Endodermal cell (in vitro differentiated cells): Measurements from ENCODE around the gene RAB11FIP5. TPM values are rescaled to one million over a fixed set of nuclear protein-coding genes. Genes with fewer than 3 reads are reported as not detected.

Source experiments
- DNase-seq: peaks from one replicate; pipeline ENCODE4 v3.0.0-alpha.2; 2017
- H3K27ac ChIP-seq: 2 replicates; pipeline ENCODE4 v1.5.1; 2013; ENCODE audit warnings: mild to moderate bottlenecking, low read depth, low read length, moderate library complexity
- H3K27me3 ChIP-seq: 2 replicates; pipeline ENCODE4 v1.6.1; 2013; ENCODE audit warnings: mild to moderate bottlenecking, low read length, moderate library complexity; ENCODE audit not compliant: insufficient read depth, control insufficient read depth, poor library complexity, severe bottlenecking
- H3K36me3 ChIP-seq: 2 replicates; pipeline ENCODE4 v1.7.0; 2013; ENCODE audit warnings: mild to moderate bottlenecking, low read length, moderate library complexity; ENCODE audit not compliant: control insufficient read depth, insufficient read depth
- H3K4me1 ChIP-seq: one replicate; pipeline ENCODE4 v1.7.0; 2013; ENCODE audit warnings: low read length; ENCODE audit not compliant: control insufficient read depth, insufficient read depth
- H3K4me3 ChIP-seq: 2 replicates; pipeline ENCODE4 v1.5.1; 2013; ENCODE audit warnings: mild to moderate bottlenecking, low read length, moderate library complexity
- H3K9ac ChIP-seq: 2 replicates; pipeline ENCODE4 v1.6.1; 2013; ENCODE audit warnings: mild to moderate bottlenecking, low read length, moderate library complexity; ENCODE audit not compliant: poor library complexity, severe bottlenecking; ENCODE audit errors: extremely low read depth
- H3K9me3 ChIP-seq: 2 replicates; pipeline ENCODE4 v1.6.1; 2013; ENCODE audit warnings: mild to moderate bottlenecking, low read length, moderate library complexity; ENCODE audit not compliant: control insufficient read depth
- H3K27ac Mint-ChIP-seq: 2 replicates; pipeline ENCODE4 v1.8.0; 2020; ENCODE audit warnings: mixed read lengths
- H3K27me3 Mint-ChIP-seq: 2 replicates; pipeline ENCODE4 v1.8.0; 2021; ENCODE audit warnings: mild to moderate bottlenecking, mixed read lengths; ENCODE audit not compliant: insufficient read depth
- H3K36me3 Mint-ChIP-seq: 2 replicates; pipeline ENCODE4 v1.8.0; 2020; ENCODE audit warnings: low read depth, mixed read lengths
- H3K4me1 Mint-ChIP-seq: 2 replicates; pipeline ENCODE4 v1.8.0; 2020; ENCODE audit warnings: mixed read lengths
- H3K4me3 Mint-ChIP-seq: 2 replicates; pipeline ENCODE4 v1.8.0; 2020; ENCODE audit warnings: mild to moderate bottlenecking, moderate library complexity, mixed read lengths
- H3K9me3 Mint-ChIP-seq: 2 replicates; pipeline ENCODE4 v1.8.0; 2020; ENCODE audit warnings: mild to moderate bottlenecking, mixed read lengths
- CTCF ChIP-seq: fragments of 200-600 bp; sonication (generic); conservative IDR thresholded peaks from 2 replicates; pipeline ENCODE4 v1.5.0; 2021; ENCODE audit warnings: antibody characterized with exemption, mild to moderate bottlenecking
- WGBS, 2 experiments: methylation state at CpG; one replicate each; pipeline versions ENCODE4 v1.1.5 to v1.1.7; 2013; ENCODE audit warnings: missing lambda C conversion rate in 2 of 2, mixed read lengths in 1 of 2; ENCODE audit not compliant: insufficient coverage in 1 of 2, insufficient read length in 1 of 2; 5-methylcytosine and 5-hydroxymethylcytosine counted together
- total RNA-seq, 2 donors: library from RNA; stranded (reverse); fragmentation: NEBNext Ultra II Directional in 1 of 2; extraction: Animal tissue kit (Norgen Biotek cat#: 25700) in 1 of 2; gene quantifications; 2 replicates in 1 of 2; 3 replicates in 1 of 2; pipeline ENCODE4 v1.2.1, GENCODE V29; 2021

RAB11FIP5 gene
- total RNA-seq, 2 donors from 2014 or later, result 12.1 to 17.3 TPM

DNA sequence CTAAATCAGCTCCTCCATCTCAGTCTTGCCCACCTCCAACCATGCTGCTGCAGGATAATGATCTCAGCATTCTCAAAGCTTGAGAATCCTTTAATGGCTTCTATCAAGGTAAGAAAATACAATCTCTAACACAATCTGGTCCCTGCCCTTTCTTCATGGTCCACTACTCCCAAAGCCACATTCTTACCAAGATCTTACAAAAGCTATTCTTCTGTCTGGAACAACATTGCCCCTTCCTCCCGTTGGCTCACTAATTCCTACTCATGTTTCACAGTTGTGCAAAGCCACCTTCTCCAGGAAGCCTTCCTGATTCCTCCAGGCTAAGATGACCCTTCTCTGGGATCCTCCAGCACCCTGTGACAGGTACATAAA is 35.3 kb downstream of the RAB11FIP5 start:
- Mint-ChIP-seq H3K4me1 (peaks cover 9% of the 10 kb centered on the region), H3K27ac (no peak overlapping the region), H3K36me3 (peaks cover 7% of the 10 kb centered on the region), H3K4me3 (no peak overlapping the region), H3K9me3 (no peaks in the 10 kb centered on the region), H3K27me3 (no peaks in the 10 kb centered on the region)
- no peak overlapping the region for H3K9ac ChIP-seq
- H3K9me3 ChIP-seq, result no peaks in the 10 kb centered on the region
- 67 to 73% methylated on average over 1 of the region's 1 CpG for WGBS, 2 experiments
- H3K27me3 ChIP-seq, result no peaks in the 10 kb centered on the region
- no peaks in the 10 kb centered on the region for H3K36me3 ChIP-seq
- H3K27ac ChIP-seq, result no peak overlapping the region
- DNase-seq, result no peak
- H3K4me3 ChIP-seq, result no peak overlapping the region
- H3K4me1 ChIP-seq, result peaks cover 3% of the 10 kb centered on the region
- no peak for TF ChIP-seq CTCF

DNA sequence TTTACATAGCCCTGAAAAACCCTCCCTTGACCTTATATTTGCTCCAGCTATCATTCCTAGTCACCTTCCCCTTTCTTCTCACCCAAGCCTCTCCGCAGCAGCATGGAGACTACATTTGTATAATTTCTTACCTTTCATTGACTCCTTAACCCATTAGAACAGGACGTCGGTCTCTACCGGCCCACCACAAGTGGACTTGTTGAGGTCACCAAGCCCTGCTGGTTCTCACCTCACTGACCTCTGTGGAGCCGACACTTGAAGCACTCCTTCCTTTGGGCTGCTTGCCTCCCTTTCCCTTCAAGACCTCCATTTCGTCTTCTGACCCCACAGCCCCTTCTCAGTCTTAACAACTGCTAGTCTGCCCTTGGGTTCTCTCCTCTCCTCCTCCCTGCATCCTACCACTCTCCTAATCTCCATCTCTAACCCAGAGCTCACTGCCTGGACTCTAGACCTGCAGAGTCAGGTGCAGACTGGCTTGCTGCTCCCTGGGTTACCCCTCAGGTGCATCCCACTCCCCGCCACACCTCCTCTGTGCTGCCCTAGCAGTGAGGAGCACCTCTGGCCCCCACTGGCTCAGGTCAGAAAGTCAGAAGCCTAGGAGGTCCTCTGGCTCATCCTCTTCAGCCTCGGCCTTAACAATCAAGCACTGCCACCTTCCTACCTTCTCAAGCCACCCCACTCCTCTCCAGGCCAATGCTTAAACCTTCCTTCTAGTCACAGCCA is 35.9 kb downstream of the RAB11FIP5 start:
- no peaks in the 10 kb centered on the region for H3K36me3 ChIP-seq

DNA sequence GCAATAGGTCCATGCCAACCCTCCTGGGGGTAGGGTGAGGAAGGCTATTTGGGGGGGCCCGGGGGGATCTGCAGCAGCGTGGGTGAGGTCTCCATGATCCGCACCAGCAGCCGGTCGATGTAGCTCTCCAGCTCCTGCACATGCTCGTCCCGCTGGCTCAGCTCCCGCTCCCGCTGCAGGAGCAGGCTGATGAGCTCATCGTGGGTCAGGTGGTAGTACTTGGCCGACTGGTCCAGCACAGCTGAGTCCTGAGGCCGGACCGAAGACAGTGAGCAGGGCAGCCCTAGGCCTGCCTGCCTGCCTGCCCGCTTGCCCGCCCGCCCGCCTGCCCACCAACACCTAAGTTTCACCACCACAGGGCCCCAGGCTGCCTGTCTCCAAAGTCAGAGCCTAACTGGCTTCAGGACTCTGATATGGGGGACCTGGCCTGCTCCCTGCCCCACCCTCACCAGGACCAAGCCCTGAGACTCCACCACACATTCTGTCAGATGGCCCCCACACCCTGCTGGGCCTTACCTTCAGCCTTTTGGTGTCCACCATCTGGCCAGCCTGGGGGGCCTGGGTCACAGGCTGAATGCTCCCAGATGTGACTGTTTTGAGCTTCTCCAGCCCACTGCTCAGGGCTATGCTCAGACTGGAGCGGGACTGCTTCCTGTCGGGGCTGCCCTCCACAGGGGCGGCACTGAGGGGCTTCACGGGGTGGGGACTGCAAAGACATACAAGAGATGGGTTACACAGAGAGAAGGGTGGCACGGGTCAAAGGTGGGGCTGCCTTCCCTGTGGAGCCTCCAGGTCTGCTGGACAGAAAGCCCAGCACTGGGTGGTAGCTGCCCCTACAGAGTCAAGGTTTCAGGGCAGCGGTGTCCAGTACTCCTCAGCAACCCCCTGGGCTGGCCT is 37.0 kb downstream of the RAB11FIP5 start:
- no peak for DNase-seq
- peaks cover 7% of the 10 kb centered on the region for H3K4me1 Mint-ChIP-seq
- no peak overlapping the region for H3K4me3 Mint-ChIP-seq
- WGBS, 2 experiments, result 92 to 93% methylated on average over 12 to 23 of the region's 23 CpGs
- Histone ChIP-seq H3K36me3 (no peaks in the 10 kb centered on the region), H3K4me3 (no peak overlapping the region), H3K9ac (no peak overlapping the region), H3K27me3 (no peaks in the 10 kb centered on the region), H3K9me3 (no peaks in the 10 kb centered on the region), H3K27ac (no peak overlapping the region), H3K4me1 (peaks cover 3% of the 10 kb centered on the region)
- peaks cover 7% of the 10 kb centered on the region for H3K36me3 Mint-ChIP-seq
- no peaks in the 10 kb centered on the region for H3K9me3 Mint-ChIP-seq
- no peak overlapping the region for H3K27ac Mint-ChIP-seq
- no peaks in the 10 kb centered on the region for H3K27me3 Mint-ChIP-seq
- TF ChIP-seq CTCF, result no peak

More for the DNA sequence above, 35.9 kb downstream of the RAB11FIP5 start:
- 91 to 97% methylated on average over 7 to 8 of the region's 8 CpGs for WGBS, 2 experiments
- H3K27me3 ChIP-seq, result no peaks in the 10 kb centered on the region
- Mint-ChIP-seq H3K27me3 (no peaks in the 10 kb centered on the region), H3K27ac (no peak overlapping the region), H3K4me1 (peaks cover 14% of the 10 kb centered on the region), H3K9me3 (no peaks in the 10 kb centered on the region), H3K4me3 (no peak overlapping the region), H3K36me3 (peaks cover 7% of the 10 kb centered on the region)
- TF ChIP-seq CTCF, result no peak
- no peak overlapping the region for H3K4me3 ChIP-seq
- DNase-seq, result no peak
- no peak overlapping the region for H3K27ac ChIP-seq
- peaks cover 3% of the 10 kb centered on the region for H3K4me1 ChIP-seq
- no peak overlapping the region for H3K9ac ChIP-seq
- H3K9me3 ChIP-seq, result no peaks in the 10 kb centered on the region
